GM12878 (cell line): ENCODE results near the gene POLR1F. TPM values are rescaled to one million over a fixed set of nuclear protein-coding genes. Genes with fewer than 3 reads are reported as not detected.

Source experiments
- BMI1 ChIP-seq: fragments of 450-650 bp; IDR thresholded peaks from 2 replicates; pipeline ENCODE4 v1.6.1; 2016; ENCODE audit warnings: mild to moderate bottlenecking, moderate library complexity, borderline replicate concordance
- CEBPB ChIP-seq, 2 experiments: fragments of 150-350 bp in 1 of 2; IDR thresholded peaks; 2 replicates each; pipeline ENCODE4 v1.6.1; 2012 to 2014; ENCODE audit warnings: low read depth in 2 of 2, low read length in 2 of 2, borderline replicate concordance in 1 of 2, inconsistent platforms in 1 of 2
- CHD4 ChIP-seq: fragments of 200-600 bp; sonication (generic); IDR thresholded peaks from 2 replicates; pipeline ENCODE4 v1.6.1; 2016; ENCODE audit warnings: mild to moderate bottlenecking
- EP300 ChIP-seq, 2 experiments: fragments of 150-350 bp in 1 of 2; IDR thresholded peaks; 2 replicates each; pipeline ENCODE4 v1.6.1; 2011 to 2012; ENCODE audit warnings: low read depth in 2 of 2, low read length in 2 of 2, borderline replicate concordance in 1 of 2, improper control_type of control experiment in 1 of 2, inconsistent platforms in 1 of 2; ENCODE audit not compliant: control insufficient read depth in 1 of 2
- GABPA ChIP-seq: IDR thresholded peaks from 2 replicates; pipeline ENCODE4 v1.6.1; 2014; ENCODE audit warnings: antibody characterized with exemption, low read depth, mild to moderate bottlenecking, inconsistent platforms
- GATAD2B ChIP-seq: fragments of 450-650 bp; conservative IDR thresholded peaks from 2 replicates; pipeline ENCODE4 v1.6.1; 2017; ENCODE audit warnings: low read depth, mild to moderate bottlenecking, moderate library complexity
- HCFC1 ChIP-seq: fragments of 150-350 bp; IDR thresholded peaks from 2 replicates; pipeline ENCODE4 v1.6.1; 2014; ENCODE audit warnings: low read length
- HDAC6 ChIP-seq: fragments of 200-600 bp; sonication (generic); IDR thresholded peaks from one replicate; pipeline ENCODE4 v1.8.0; 2017; ENCODE audit warnings: antibody characterized with exemption; ENCODE audit not compliant: unreplicated experiment
- IRF4 ChIP-seq: IDR thresholded peaks from 2 replicates; pipeline ENCODE4 v1.6.1; 2011; ENCODE audit warnings: low read depth, low read length
- KAT2A ChIP-seq: conservative IDR thresholded peaks from 2 replicates; pipeline ENCODE4 v1.6.1; 2011; ENCODE audit warnings: low read depth, low read length; ENCODE audit not compliant: control insufficient read depth
- LARP7 ChIP-seq: fragments of 450-650 bp; IDR thresholded peaks from 2 replicates; pipeline ENCODE4 v1.6.1; 2017; ENCODE audit warnings: mild to moderate bottlenecking
- MTA2 ChIP-seq: fragments of 450-650 bp; IDR thresholded peaks from 2 replicates; pipeline ENCODE4 v1.6.1; 2016; ENCODE audit warnings: low read depth, mild to moderate bottlenecking, moderate library complexity
- MYB ChIP-seq: fragments of 150-350 bp; IDR thresholded peaks from 2 replicates; pipeline ENCODE4 v1.6.1; 2014; ENCODE audit warnings: mild to moderate bottlenecking, low read depth, low read length, borderline replicate concordance
- POLR2AphosphoS2 ChIP-seq: IDR thresholded peaks from 2 replicates; pipeline ENCODE4 v1.6.1; 2011; ENCODE audit warnings: low read depth, mild to moderate bottlenecking, low read length, improper control_type of control experiment, moderate library complexity
- SUPT20H ChIP-seq: IDR thresholded peaks from 2 replicates; pipeline ENCODE4 v1.6.1; 2011; ENCODE audit warnings: low read depth, mild to moderate bottlenecking, low read length, moderate library complexity, borderline replicate concordance; ENCODE audit not compliant: control insufficient read depth
- TAF1 ChIP-seq: IDR thresholded peaks from 2 replicates; pipeline ENCODE4 v1.6.1; 2011; ENCODE audit warnings: mild to moderate bottlenecking, low read depth, low read length, borderline replicate concordance
- TBL1XR1 ChIP-seq: IDR thresholded peaks from 2 replicates; pipeline ENCODE4 v1.6.1; 2012; ENCODE audit warnings: low read depth, low read length, improper control_type of control experiment
- polyA plus RNA-seq, 11 experiments: library from polyadenylated mRNA; depleted of rRNA in 4 of 11; unstranded in 6 of 11; stranded (reverse) in 5 of 11; fragments of >200 nt; fragmentation: Nextera tagmentation in 4 of 11; fragmentation: Illumina TruSeq in 1 of 11; extraction: Ambion mirVana in 4 of 11; extraction: Trizol in 1 of 11; gene quantifications; 1 replicate in 1 of 11; 2 replicates in 10 of 11; pipeline versions ENCODE4 v1.2.1 to v1.2.3, GENCODE V29; 2011 to 2016; ENCODE audit warnings: inconsistent platforms in 2 of 11, missing spikeins in 2 of 11, low read depth in 1 of 11
- total RNA-seq, 4 experiments: library from RNA; depleted of rRNA in 3 of 4; stranded (reverse); fragments of >200 nt in 3 of 4; fragmentation: Illumina TruSeq in 1 of 4; extraction: Trizol in 1 of 4; gene quantifications; 2 replicates each; pipeline versions ENCODE4 v1.2.1 to v1.2.3, GENCODE V29; 2013 to 2021
- TF ChIP-seq, protein P1 (sequence below): IDR thresholded peaks from 2 replicates; pipeline ENCODE4 v1.6.1; 2011; ENCODE audit warnings: low read depth, mild to moderate bottlenecking, low read length, moderate library complexity, borderline replicate concordance; ENCODE audit errors: extremely low read depth
- TF ChIP-seq, protein P2 (sequence below): fragments of 450-650 bp; IDR thresholded peaks from 2 replicates; pipeline ENCODE4 v1.6.1; 2017; ENCODE audit warnings: antibody characterized with exemption, mild to moderate bottlenecking, moderate library complexity
- TF ChIP-seq, protein P3 (sequence below): fragments of 450-650 bp; IDR thresholded peaks from 2 replicates; pipeline ENCODE4 v1.6.1; 2014; ENCODE audit warnings: mild to moderate bottlenecking
- TF ChIP-seq, protein P4 (sequence below): fragments of 450-650 bp; IDR thresholded peaks from 2 replicates; pipeline ENCODE4 v1.6.1; 2016; ENCODE audit warnings: mild to moderate bottlenecking
- TF ChIP-seq, protein P5 (sequence below): fragments of 450-650 bp; IDR thresholded peaks from 2 replicates; pipeline ENCODE4 v1.6.1; 2017; ENCODE audit warnings: borderline replicate concordance

The POLR1F gene
- total and polyA plus RNA-seq, 10 of the 15 experiments (the other 5 are each of a cell fraction or from before 2014, with no cell fraction given): 16.9 to 129 (median 29.7) TPM

DNA sequence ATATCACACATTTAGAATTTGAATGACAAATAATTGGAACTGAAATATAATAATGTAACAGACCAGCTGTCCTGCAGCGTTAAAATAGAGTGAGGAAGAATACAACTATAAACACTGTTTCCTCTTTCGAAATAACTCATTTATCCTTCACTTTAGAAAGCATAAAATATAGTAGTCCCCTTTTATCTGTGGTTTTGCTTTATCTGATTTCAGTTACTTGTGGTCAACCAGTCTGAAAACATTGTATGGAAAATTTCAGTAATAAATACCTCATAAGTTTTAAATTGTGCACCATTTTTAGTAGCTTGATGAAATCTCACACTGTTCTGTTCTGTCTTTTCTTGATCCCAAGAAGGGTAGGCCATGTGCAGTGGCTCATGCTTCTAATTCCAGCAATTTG lies 31.7 kb downstream of the POLR1F start (continued):
- TF ChIP-seq, protein P1, sequence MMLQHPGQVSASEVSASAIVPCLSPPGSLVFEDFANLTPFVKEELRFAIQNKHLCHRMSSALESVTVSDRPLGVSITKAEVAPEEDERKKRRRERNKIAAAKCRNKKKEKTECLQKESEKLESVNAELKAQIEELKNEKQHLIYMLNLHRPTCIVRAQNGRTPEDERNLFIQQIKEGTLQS: no peak
- TF ChIP-seq SUPT20H: no peak
- no peak for TF ChIP-seq GATAD2B
- TF ChIP-seq EP300 (IDR thresholded peaks at IDR 0.05; ENCODE audit: borderline replicate concordance in 1 of 2, control insufficient read depth in 1 of 2, low read depth in 2 of 2, low read length in 2 of 2): 0 out of 4 replicates have a peak, but pooled peaks of 1 of the 2 experiments have one; percentile 7
- TF ChIP-seq, protein P2, sequence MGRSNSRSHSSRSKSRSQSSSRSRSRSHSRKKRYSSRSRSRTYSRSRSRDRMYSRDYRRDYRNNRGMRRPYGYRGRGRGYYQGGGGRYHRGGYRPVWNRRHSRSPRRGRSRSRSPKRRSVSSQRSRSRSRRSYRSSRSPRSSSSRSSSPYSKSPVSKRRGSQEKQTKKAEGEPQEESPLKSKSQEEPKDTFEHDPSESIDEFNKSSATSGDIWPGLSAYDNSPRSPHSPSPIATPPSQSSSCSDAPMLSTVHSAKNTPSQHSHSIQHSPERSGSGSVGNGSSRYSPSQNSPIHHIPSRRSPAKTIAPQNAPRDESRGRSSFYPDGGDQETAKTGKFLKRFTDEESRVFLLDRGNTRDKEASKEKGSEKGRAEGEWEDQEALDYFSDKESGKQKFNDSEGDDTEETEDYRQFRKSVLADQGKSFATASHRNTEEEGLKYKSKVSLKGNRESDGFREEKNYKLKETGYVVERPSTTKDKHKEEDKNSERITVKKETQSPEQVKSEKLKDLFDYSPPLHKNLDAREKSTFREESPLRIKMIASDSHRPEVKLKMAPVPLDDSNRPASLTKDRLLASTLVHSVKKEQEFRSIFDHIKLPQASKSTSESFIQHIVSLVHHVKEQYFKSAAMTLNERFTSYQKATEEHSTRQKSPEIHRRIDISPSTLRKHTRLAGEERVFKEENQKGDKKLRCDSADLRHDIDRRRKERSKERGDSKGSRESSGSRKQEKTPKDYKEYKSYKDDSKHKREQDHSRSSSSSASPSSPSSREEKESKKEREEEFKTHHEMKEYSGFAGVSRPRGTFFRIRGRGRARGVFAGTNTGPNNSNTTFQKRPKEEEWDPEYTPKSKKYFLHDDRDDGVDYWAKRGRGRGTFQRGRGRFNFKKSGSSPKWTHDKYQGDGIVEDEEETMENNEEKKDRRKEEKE: no peak
- TF ChIP-seq CEBPB (IDR thresholded peaks at IDR 0.05; ENCODE audit: borderline replicate concordance in 1 of 2, low read depth in 2 of 2, low read length in 2 of 2): no peak
- TF ChIP-seq LARP7: no peak
- no peak for TF ChIP-seq POLR2AphosphoS2
- TF ChIP-seq BMI1: 0 out of 2 replicates have a peak, but pooled peaks have one; percentile 33
- TF ChIP-seq, protein P3, sequence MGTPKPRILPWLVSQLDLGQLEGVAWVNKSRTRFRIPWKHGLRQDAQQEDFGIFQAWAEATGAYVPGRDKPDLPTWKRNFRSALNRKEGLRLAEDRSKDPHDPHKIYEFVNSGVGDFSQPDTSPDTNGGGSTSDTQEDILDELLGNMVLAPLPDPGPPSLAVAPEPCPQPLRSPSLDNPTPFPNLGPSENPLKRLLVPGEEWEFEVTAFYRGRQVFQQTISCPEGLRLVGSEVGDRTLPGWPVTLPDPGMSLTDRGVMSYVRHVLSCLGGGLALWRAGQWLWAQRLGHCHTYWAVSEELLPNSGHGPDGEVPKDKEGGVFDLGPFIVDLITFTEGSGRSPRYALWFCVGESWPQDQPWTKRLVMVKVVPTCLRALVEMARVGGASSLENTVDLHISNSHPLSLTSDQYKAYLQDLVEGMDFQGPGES: no peak
- TF ChIP-seq MTA2: peak; percentile 43; the same call in 1 of the 2 replicates
- no peak for TF ChIP-seq MYB
- no peak for TF ChIP-seq KAT2A
- TF ChIP-seq, protein P4, sequence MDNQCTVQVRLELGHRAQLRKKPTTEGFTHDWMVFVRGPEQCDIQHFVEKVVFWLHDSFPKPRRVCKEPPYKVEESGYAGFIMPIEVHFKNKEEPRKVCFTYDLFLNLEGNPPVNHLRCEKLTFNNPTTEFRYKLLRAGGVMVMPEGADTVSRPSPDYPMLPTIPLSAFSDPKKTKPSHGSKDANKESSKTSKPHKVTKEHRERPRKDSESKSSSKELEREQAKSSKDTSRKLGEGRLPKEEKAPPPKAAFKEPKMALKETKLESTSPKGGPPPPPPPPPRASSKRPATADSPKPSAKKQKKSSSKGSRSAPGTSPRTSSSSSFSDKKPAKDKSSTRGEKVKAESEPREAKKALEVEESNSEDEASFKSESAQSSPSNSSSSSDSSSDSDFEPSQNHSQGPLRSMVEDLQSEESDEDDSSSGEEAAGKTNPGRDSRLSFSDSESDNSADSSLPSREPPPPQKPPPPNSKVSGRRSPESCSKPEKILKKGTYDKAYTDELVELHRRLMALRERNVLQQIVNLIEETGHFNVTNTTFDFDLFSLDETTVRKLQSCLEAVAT: no peak
- TF ChIP-seq HCFC1: no peak
- TF ChIP-seq IRF4: no peak
- no peak for TF ChIP-seq TAF1
- TF ChIP-seq, protein P5, sequence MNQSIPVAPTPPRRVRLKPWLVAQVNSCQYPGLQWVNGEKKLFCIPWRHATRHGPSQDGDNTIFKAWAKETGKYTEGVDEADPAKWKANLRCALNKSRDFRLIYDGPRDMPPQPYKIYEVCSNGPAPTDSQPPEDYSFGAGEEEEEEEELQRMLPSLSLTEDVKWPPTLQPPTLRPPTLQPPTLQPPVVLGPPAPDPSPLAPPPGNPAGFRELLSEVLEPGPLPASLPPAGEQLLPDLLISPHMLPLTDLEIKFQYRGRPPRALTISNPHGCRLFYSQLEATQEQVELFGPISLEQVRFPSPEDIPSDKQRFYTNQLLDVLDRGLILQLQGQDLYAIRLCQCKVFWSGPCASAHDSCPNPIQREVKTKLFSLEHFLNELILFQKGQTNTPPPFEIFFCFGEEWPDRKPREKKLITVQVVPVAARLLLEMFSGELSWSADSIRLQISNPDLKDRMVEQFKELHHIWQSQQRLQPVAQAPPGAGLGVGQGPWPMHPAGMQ: no peak
- no peak for TF ChIP-seq TBL1XR1
- no peak for TF ChIP-seq CHD4
- no peak for TF ChIP-seq HDAC6
- TF ChIP-seq GABPA: no peak
